Mesendoderm (in vitro differentiated cells): ENCODE results near the gene ROPN1.
"Not testable (repeated sequence)": the region's sequence is repeated elsewhere in the genome, so short reads cannot be mapped to it uniquely, and the experiment has no call there.

Experiments
- DNase-seq: peaks from one replicate; pipeline ENCODE4 v3.0.0; 2013
- H2AK5ac ChIP-seq: 2 replicates; pipeline ENCODE4 v1.6.1; 2013; ENCODE audit warnings: low read length, inconsistent platforms
- H2BK120ac ChIP-seq: 2 replicates; pipeline ENCODE4 v1.6.1; 2013; ENCODE audit warnings: low read depth, mild to moderate bottlenecking, low read length, moderate library complexity, mixed read lengths
- H2BK15ac ChIP-seq: replicated peaks from 2 replicates; pipeline ENCODE4 v1.6.1; 2013; ENCODE audit warnings: low read depth, mild to moderate bottlenecking, moderate library complexity
- H2BK5ac ChIP-seq: 2 replicates; pipeline ENCODE4 v1.6.1; 2013; ENCODE audit warnings: low read length, inconsistent platforms
- H3K18ac ChIP-seq: 2 replicates; pipeline ENCODE4 v1.6.1; 2013; ENCODE audit warnings: mild to moderate bottlenecking, low read length, mixed read lengths
- H3K23ac ChIP-seq: one replicate; pipeline ENCODE4 v1.6.1; 2013; ENCODE audit warnings: low read length
- H3K27ac ChIP-seq: 2 replicates; pipeline ENCODE4 v1.5.1; 2013; ENCODE audit warnings: low read depth, mild to moderate bottlenecking, inconsistent platforms, low read length, moderate library complexity
- H3K27me3 ChIP-seq: 2 replicates; pipeline ENCODE4 v1.6.1; 2013; ENCODE audit warnings: low read length, control low read depth, mild to moderate bottlenecking, inconsistent platforms; ENCODE audit not compliant: insufficient read depth, poor library complexity
- H3K36me3 ChIP-seq: 2 replicates; pipeline ENCODE4 v1.6.1; 2013; ENCODE audit warnings: low read length, inconsistent platforms; ENCODE audit not compliant: control insufficient read depth, insufficient read depth
- H3K4ac ChIP-seq: one replicate; pipeline ENCODE4 v1.6.1; 2013; ENCODE audit warnings: low read depth, mild to moderate bottlenecking, low read length, moderate library complexity
- H3K4me1 ChIP-seq: 2 replicates; pipeline ENCODE4 v1.6.1; 2013; ENCODE audit warnings: low read depth, low read length, inconsistent platforms; ENCODE audit not compliant: control insufficient read depth
- H3K4me2 ChIP-seq: 2 replicates; pipeline ENCODE4 v1.6.1; 2013; ENCODE audit warnings: low read length
- H3K4me3 ChIP-seq: 2 replicates; pipeline ENCODE4 v1.5.1; 2013; ENCODE audit warnings: mild to moderate bottlenecking, low read length
- H3K56ac ChIP-seq: one replicate; pipeline ENCODE4 v1.6.1; 2013; ENCODE audit warnings: low read length
- H3K79me1 ChIP-seq: 2 replicates; pipeline ENCODE4 v1.6.1; 2013; ENCODE audit warnings: low read length, inconsistent platforms
- H3K79me2 ChIP-seq: 2 replicates; pipeline ENCODE4 v1.6.1; 2013; ENCODE audit warnings: mild to moderate bottlenecking, low read length; ENCODE audit not compliant: control insufficient read depth, insufficient read depth
- H3K9ac ChIP-seq: 2 replicates; pipeline ENCODE4 v1.6.1; 2013; ENCODE audit warnings: low read length, inconsistent platforms
- H4K5ac ChIP-seq: one replicate; pipeline ENCODE4 v1.6.1; 2013; ENCODE audit warnings: low read length
- H4K8ac ChIP-seq: one replicate; pipeline ENCODE4 v1.6.1; 2013; ENCODE audit warnings: low read depth, mild to moderate bottlenecking, control low read depth, low read length, moderate library complexity
- WGBS: extraction: QIAGEN DNeasy Blood & Tissue Kit; methylation state at CpG from one replicate; pipeline ENCODE4 v1.1.7; 2013; ENCODE audit warnings: low lambda C conversion rate, missing lambda C conversion rate; ENCODE audit not compliant: insufficient coverage; ENCODE audit errors: extremely low coverage; 5-methylcytosine and 5-hydroxymethylcytosine counted together

Gene ROPN1

DNA sequence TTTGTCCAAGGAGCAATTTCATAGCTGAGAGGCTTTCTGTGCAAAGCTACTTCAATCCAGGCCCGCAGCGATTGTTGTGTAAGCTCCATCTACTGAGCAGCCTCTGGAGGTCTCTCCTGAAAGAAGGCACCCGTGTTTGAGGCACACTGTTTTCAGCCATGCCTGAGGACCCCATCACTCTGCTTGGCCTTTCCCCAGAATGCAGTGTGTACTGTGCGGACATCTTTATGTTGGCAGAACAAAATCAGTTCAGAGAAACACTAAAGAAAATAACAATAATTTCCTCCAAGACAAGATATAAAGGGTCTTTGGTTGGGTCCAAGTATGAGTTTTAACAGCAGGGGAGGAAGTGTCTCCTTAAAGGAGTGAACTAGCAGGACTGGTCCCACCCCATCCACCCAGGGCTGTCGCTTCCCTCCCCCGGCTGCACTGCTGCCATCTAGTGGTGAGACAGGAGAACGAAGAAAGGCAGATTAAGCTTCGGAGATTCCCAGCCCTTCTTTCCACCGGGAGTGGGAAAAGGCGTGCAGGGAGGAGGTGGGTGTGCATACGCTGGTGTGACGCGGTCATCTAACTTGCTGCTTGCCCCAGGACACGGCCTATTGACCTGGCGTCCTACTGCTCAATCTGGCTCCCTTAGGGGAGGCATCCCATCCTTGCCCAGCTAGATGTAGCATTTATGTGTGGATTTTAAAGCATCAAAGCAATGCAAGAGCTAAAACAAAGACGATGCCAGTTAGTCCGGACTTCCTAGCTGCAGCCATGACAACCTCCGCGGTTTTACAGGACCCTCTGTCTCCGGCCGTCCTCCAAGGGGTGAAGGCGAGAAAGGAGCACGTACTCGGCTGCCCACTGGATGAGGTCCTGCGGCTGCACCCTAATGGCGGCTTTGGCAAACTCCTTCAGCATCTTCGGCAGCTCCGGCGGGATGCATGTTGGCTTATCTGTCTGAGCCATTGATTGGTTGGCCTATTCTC, 12.1 kb downstream of the ROPN1 start:
- not testable (repeated sequence) for H2BK5ac ChIP-seq, H3K36me3 ChIP-seq, H2BK15ac ChIP-seq, H3K79me2 ChIP-seq, H2AK5ac ChIP-seq, H3K27me3 ChIP-seq, H3K4ac ChIP-seq, H4K5ac ChIP-seq, H3K23ac ChIP-seq, H4K8ac ChIP-seq, H3K4me3 ChIP-seq, H3K79me1 ChIP-seq, H3K27ac ChIP-seq, H3K4me1 ChIP-seq, H2BK120ac ChIP-seq, H3K18ac ChIP-seq
- Histone ChIP-seq H3K9ac (peak overlapping the region; percentile 54), H3K56ac (peak overlapping the region; percentile 74), H3K4me2 (peak overlapping the region; percentile 56)
- DNase-seq = peak; percentile 59
- no CpG with 5 or more reads among the region's 29 CpGs for WGBS

DNA sequence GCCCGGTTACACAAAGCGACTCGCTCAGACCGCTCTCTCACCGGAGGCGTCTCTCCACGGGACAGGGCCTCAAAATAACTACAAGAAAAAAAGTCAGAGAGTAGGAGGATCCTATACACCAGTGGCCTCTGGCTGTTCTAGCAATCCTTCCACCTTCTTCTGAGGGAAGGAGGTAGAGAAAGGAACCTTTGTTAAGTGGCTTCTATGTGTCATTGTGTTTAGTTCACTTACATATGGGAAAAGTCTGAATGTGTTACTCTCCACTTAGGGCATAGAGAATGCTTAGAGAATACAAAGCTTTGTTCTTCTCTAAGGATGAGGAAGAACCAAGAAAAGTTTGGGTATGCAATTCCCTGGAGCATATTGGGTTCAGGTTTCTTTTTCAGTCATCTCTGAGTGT, 15.0 kb downstream of the ROPN1 start:
- WGBS = no CpG with 5 or more reads among the region's 7 CpGs
- H2BK120ac ChIP-seq = not testable (repeated sequence)

DNA sequence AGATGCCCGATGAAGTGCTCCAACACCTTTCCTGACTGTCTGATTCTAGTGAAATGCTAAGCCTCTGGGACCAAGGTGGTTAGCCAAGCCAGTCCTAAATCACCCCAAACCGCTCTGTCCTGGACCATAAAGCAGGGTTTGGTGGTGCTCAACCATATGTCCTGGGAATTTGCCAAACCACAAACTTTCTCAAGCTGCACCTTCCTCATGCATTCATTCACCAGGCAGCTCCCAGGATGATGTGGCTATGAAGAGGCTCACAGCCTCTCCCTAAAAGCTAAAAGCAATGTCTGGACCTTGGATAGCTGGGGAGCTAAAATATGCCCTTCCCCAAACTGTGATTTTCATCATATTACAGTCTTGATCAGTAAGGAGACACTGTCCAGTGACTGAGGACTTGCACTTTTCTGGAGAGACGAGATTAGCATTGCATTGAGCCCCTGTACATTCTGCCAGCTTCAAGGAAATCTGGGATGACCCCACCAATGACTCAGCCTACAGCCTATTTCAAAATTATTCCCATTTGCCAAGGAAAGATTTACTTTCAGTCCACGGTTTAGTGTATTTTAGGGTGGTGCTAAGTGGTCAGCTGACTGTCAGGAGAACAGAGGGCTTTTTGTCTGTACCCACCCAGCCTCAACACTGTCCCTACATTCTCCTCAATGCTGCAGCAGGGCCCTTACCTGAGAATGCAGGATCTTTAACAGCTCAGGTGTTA, 15.6 kb downstream of the ROPN1 start:
- not testable (repeated sequence) for H2BK120ac ChIP-seq, H3K4ac ChIP-seq, H2BK5ac ChIP-seq, H4K5ac ChIP-seq, H3K27ac ChIP-seq, H3K27me3 ChIP-seq, H3K56ac ChIP-seq, H3K4me2 ChIP-seq, H3K4me3 ChIP-seq, H2AK5ac ChIP-seq, H3K4me1 ChIP-seq, H3K18ac ChIP-seq, H3K9ac ChIP-seq, H3K23ac ChIP-seq, H3K79me1 ChIP-seq, H4K8ac ChIP-seq, H3K79me2 ChIP-seq, H3K36me3 ChIP-seq, H2BK15ac ChIP-seq, DNase-seq
- no CpG with 5 or more reads among the region's 4 CpGs for WGBS

More for the DNA sequence above, 15.0 kb downstream of the ROPN1 start:
- H4K5ac ChIP-seq, H3K4me2 ChIP-seq, H3K56ac ChIP-seq, H3K9ac ChIP-seq, H2BK15ac ChIP-seq, H3K4me1 ChIP-seq, H3K18ac ChIP-seq, H3K4ac ChIP-seq, H2AK5ac ChIP-seq, H4K8ac ChIP-seq, H3K27ac ChIP-seq, H3K23ac ChIP-seq, DNase-seq, H3K79me2 ChIP-seq, H3K4me3 ChIP-seq, H3K27me3 ChIP-seq, H3K36me3 ChIP-seq, H3K79me1 ChIP-seq, H2BK5ac ChIP-seq: not testable (repeated sequence)

DNA sequence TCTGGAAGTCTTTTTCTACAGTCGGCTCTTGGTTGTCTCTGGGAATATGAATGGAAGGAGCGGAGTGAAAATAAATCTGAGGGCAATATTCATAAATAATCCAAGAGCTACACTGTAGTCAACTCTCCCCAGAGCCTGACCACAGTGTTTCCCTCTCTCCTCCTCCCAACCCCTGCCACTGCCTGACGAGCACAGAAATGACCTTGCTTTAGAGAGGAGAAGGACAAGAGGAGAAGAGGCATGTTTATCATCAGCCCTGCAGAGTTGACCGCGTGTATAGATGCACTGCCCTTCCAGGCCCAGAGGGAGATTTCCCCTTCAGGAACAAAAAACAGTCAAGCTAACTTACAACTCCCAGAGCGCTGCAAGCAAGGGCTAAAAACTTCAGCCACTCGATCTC, 16.9 kb downstream of the ROPN1 start:
- H3K36me3 ChIP-seq, H3K27ac ChIP-seq, H3K4ac ChIP-seq, H4K8ac ChIP-seq, H4K5ac ChIP-seq, H3K4me2 ChIP-seq, H2AK5ac ChIP-seq, H2BK15ac ChIP-seq, H2BK120ac ChIP-seq, H3K4me3 ChIP-seq, H3K18ac ChIP-seq, H3K27me3 ChIP-seq, H3K79me2 ChIP-seq, H3K79me1 ChIP-seq, H3K9ac ChIP-seq, DNase-seq, H3K4me1 ChIP-seq, H3K23ac ChIP-seq, H2BK5ac ChIP-seq, H3K56ac ChIP-seq: not testable (repeated sequence)
- no CpG with 5 or more reads among the region's 7 CpGs for WGBS

DNA sequence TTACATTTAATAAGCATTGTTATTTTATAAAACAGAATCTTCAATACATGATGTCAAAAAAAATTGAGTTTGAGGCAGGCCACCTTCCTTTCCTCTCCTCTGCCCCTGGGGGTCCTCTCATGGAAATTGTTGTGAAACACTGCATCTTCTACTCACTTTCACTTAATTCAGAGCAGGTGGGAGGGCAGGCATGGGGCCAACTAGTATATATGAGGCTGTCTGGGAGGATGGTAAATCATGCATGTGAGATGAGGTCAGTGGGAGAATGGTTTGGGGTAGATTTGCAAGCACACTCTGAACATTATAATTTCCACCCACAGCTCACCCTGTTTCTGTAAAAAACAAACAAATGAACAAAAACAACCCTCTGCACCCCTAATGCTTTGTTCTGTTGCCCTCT, 20.5 kb downstream of the ROPN1 start:
- no peak overlapping the region for H3K4me3 ChIP-seq

More for the DNA sequence above, 20.5 kb downstream of the ROPN1 start:
- no peak overlapping the region for H4K5ac ChIP-seq
- no peak overlapping the region for H3K9ac ChIP-seq
- no peaks in the 10 kb centered on the region for H3K4me1 ChIP-seq
- H2BK15ac ChIP-seq = no peak overlapping the region
- no peaks in the 10 kb centered on the region for H3K79me1 ChIP-seq
- H3K23ac ChIP-seq = no peak overlapping the region
- no peak overlapping the region for H2AK5ac ChIP-seq
- H3K4ac ChIP-seq = no peak overlapping the region
- no peak overlapping the region for H4K8ac ChIP-seq
- no peaks in the 10 kb centered on the region for H3K36me3 ChIP-seq
- no peak overlapping the region for H3K27ac ChIP-seq
- no peak overlapping the region for H2BK120ac ChIP-seq
- no peak overlapping the region for H3K4me2 ChIP-seq
- no peak overlapping the region for H3K56ac ChIP-seq
- H3K27me3 ChIP-seq = no peaks in the 10 kb centered on the region
- no peak overlapping the region for H2BK5ac ChIP-seq
- no peak for DNase-seq
- H3K79me2 ChIP-seq = no peaks in the 10 kb centered on the region
- no peak overlapping the region for H3K18ac ChIP-seq
